Measurements from ENCODE around the gene POLR2L. TPM values are rescaled to one million over a fixed set of nuclear protein-coding genes. Genes with fewer than 3 reads are reported as not detected.

The POLR2L gene
- total RNA-seq, 1 donor from 2014 or later, result 76.7 TPM

- Mint-ChIP-seq H3K36me3 (ENCODE audit: low read depth, unreplicated experiment) (no peaks in the 10 kb centered on the region), H3K27me3 (ENCODE audit: unreplicated experiment) (peaks cover 22% of the 10 kb centered on the region), H3K4me3 (ENCODE audit: unreplicated experiment) (no peak overlapping the region), H3K4me1 (ENCODE audit: unreplicated experiment) (no peaks in the 10 kb centered on the region), H3K27ac (ENCODE audit: unreplicated experiment) (no peak overlapping the region), H3K9me3 (ENCODE audit: unreplicated experiment) (no peaks in the 10 kb centered on the region)
- TF ChIP-seq CTCF (IDR thresholded peaks at IDR 0.05; ENCODE audit: unreplicated experiment), result no peak
- no peak for DNase-seq (ENCODE audit: low spot score)
These were observed 24.2 kb upstream of the POLR2L start for GRCh38 chr11:866481-866880.

- no peak for DNase-seq (ENCODE audit: low spot score)
- Mint-ChIP-seq H3K4me1 (ENCODE audit: unreplicated experiment) (no peaks in the 10 kb centered on the region), H3K27me3 (ENCODE audit: unreplicated experiment) (peaks cover 27% of the 10 kb centered on the region), H3K4me3 (ENCODE audit: unreplicated experiment) (no peak overlapping the region), H3K27ac (ENCODE audit: unreplicated experiment) (no peak overlapping the region), H3K36me3 (ENCODE audit: low read depth, unreplicated experiment) (no peaks in the 10 kb centered on the region), H3K9me3 (ENCODE audit: unreplicated experiment) (no peaks in the 10 kb centered on the region)
- no peak for TF ChIP-seq CTCF (IDR thresholded peaks at IDR 0.05; ENCODE audit: unreplicated experiment)
These were observed 23.4 kb upstream of the POLR2L start for GRCh38 chr11:865462-866430.

- Mint-ChIP-seq H3K27me3 (ENCODE audit: unreplicated experiment) (peaks cover 27% of the 10 kb centered on the region), H3K4me3 (ENCODE audit: unreplicated experiment) (no peak overlapping the region), H3K36me3 (ENCODE audit: low read depth, unreplicated experiment) (no peaks in the 10 kb centered on the region), H3K9me3 (ENCODE audit: unreplicated experiment) (no peaks in the 10 kb centered on the region), H3K4me1 (ENCODE audit: unreplicated experiment) (no peaks in the 10 kb centered on the region), H3K27ac (ENCODE audit: unreplicated experiment) (no peak overlapping the region)
- DNase-seq (ENCODE audit: low spot score), result no peak
- TF ChIP-seq CTCF (IDR thresholded peaks at IDR 0.05; ENCODE audit: unreplicated experiment), result no peak
These were observed 22.6 kb upstream of the POLR2L start for GRCh38 chr11:864898-865297.

GRCh38 chr11:863910-864827 is 21.8 kb upstream of the POLR2L start:
- Mint-ChIP-seq H3K4me3 (ENCODE audit: unreplicated experiment) (no peak overlapping the region), H3K9me3 (ENCODE audit: unreplicated experiment) (no peaks in the 10 kb centered on the region), H3K36me3 (ENCODE audit: low read depth, unreplicated experiment) (no peaks in the 10 kb centered on the region), H3K4me1 (ENCODE audit: unreplicated experiment) (no peaks in the 10 kb centered on the region), H3K27me3 (ENCODE audit: unreplicated experiment) (peaks cover 30% of the 10 kb centered on the region), H3K27ac (ENCODE audit: unreplicated experiment) (no peak overlapping the region)
- TF ChIP-seq CTCF (IDR thresholded peaks at IDR 0.05; ENCODE audit: unreplicated experiment), result no peak
- DNase-seq (ENCODE audit: low spot score), result no peak

Data from endothelial cell (in vitro differentiated cells).